Measurements from ENCODE around the gene SELENOI. TPM values are rescaled to one million over a fixed set of nuclear protein-coding genes. Genes with fewer than 3 reads are reported as not detected.

The SELENOI gene
- total RNA-seq, 1 donor from 2014 or later, result 13.0 TPM

- H3K9me3 ChIP-seq (ENCODE audit: control insufficient read depth in 3 of 3, low read length in 3 of 3), result no peaks in the 10 kb centered on the region
- no peak overlapping the region for H3K27ac ChIP-seq (ENCODE audit: low read depth, low read length)
- H3K9ac ChIP-seq (ENCODE audit: low read depth in 1 of 3, low read length in 3 of 3), result no peak overlapping the region
- no peak overlapping the region for H3K4me3 ChIP-seq (ENCODE audit: low read length in 3 of 3)
- H3K4me1 ChIP-seq (ENCODE audit: control insufficient read depth in 3 of 3, insufficient read depth in 3 of 3, low read length in 3 of 3), result no peaks in the 10 kb centered on the region
- no peaks in the 10 kb centered on the region for H3K36me3 ChIP-seq (ENCODE audit: control insufficient read depth in 3 of 3, insufficient read depth in 3 of 3, low read length in 3 of 3)
- peaks cover 0 to 2% (median 0%) of the 10 kb centered on the region in 3 donors for H3K27me3 ChIP-seq (ENCODE audit: control insufficient read depth in 3 of 3, insufficient read depth in 3 of 3, low read length in 3 of 3)
These were observed 76.0 kb downstream of the SELENOI start for GRCh38 chr2:26421961-26422360.

GRCh38 chr2:26422947-26423629, 77.1 kb downstream of the SELENOI start:
- Histone ChIP-seq H3K27ac (ENCODE audit: low read depth, low read length) (no peak overlapping the region), H3K27me3 (ENCODE audit: control insufficient read depth in 3 of 3, insufficient read depth in 3 of 3, low read length in 3 of 3) (peaks cover 0 to under 1% (median 0%) of the 10 kb centered on the region in 3 donors), H3K36me3 (ENCODE audit: control insufficient read depth in 3 of 3, insufficient read depth in 3 of 3, low read length in 3 of 3) (no peaks in the 10 kb centered on the region)

GRCh38 chr2:26423750-26424149, 77.8 kb downstream of the SELENOI start:
- Histone ChIP-seq H3K36me3 (ENCODE audit: control insufficient read depth in 3 of 3, insufficient read depth in 3 of 3, low read length in 3 of 3) (no peaks in the 10 kb centered on the region), H3K27me3 (ENCODE audit: control insufficient read depth in 3 of 3, insufficient read depth in 3 of 3, low read length in 3 of 3) (no peaks in the 10 kb centered on the region), H3K9ac (ENCODE audit: low read depth in 1 of 3, low read length in 3 of 3) (no peak overlapping the region), H3K4me1 (ENCODE audit: control insufficient read depth in 3 of 3, insufficient read depth in 3 of 3, low read length in 3 of 3) (no peaks in the 10 kb centered on the region), H3K4me3 (ENCODE audit: low read length in 3 of 3) (no peak overlapping the region), H3K9me3 (ENCODE audit: control insufficient read depth in 3 of 3, low read length in 3 of 3) (no peaks in the 10 kb centered on the region), H3K27ac (ENCODE audit: low read depth, low read length) (no peak overlapping the region)

More at GRCh38 chr2:26422947-26423629, 77.1 kb downstream of the SELENOI start:
- Histone ChIP-seq H3K4me1 (ENCODE audit: control insufficient read depth in 3 of 3, insufficient read depth in 3 of 3, low read length in 3 of 3) (no peaks in the 10 kb centered on the region), H3K9me3 (ENCODE audit: control insufficient read depth in 3 of 3, low read length in 3 of 3) (no peaks in the 10 kb centered on the region), H3K9ac (ENCODE audit: low read depth in 1 of 3, low read length in 3 of 3) (no peak overlapping the region), H3K4me3 (ENCODE audit: low read length in 3 of 3) (no peak overlapping the region)

- Histone ChIP-seq H3K4me1 (ENCODE audit: control insufficient read depth in 3 of 3, insufficient read depth in 3 of 3, low read length in 3 of 3) (no peaks in the 10 kb centered on the region), H3K27me3 (ENCODE audit: control insufficient read depth in 3 of 3, insufficient read depth in 3 of 3, low read length in 3 of 3) (no peaks in the 10 kb centered on the region), H3K27ac (ENCODE audit: low read depth, low read length) (no peak overlapping the region), H3K4me3 (ENCODE audit: low read length in 3 of 3) (no peak overlapping the region), H3K36me3 (ENCODE audit: control insufficient read depth in 3 of 3, insufficient read depth in 3 of 3, low read length in 3 of 3) (no peaks in the 10 kb centered on the region), H3K9ac (ENCODE audit: low read depth in 1 of 3, low read length in 3 of 3) (no peak overlapping the region), H3K9me3 (ENCODE audit: control insufficient read depth in 3 of 3, low read length in 3 of 3) (no peaks in the 10 kb centered on the region)
These were observed 78.3 kb downstream of the SELENOI start for GRCh38 chr2:26424221-26424620.

GRCh38 chr2:26428846-26429245, 82.9 kb downstream of the SELENOI start:
- no peak overlapping the region for H3K9ac ChIP-seq (ENCODE audit: low read depth in 1 of 3, low read length in 3 of 3)
- peaks cover 0 to 3% (median 0%) of the 10 kb centered on the region in 3 donors for H3K27me3 ChIP-seq (ENCODE audit: control insufficient read depth in 3 of 3, insufficient read depth in 3 of 3, low read length in 3 of 3)
- H3K27ac ChIP-seq (ENCODE audit: low read depth, low read length), result no peak overlapping the region
- H3K4me3 ChIP-seq (ENCODE audit: low read length in 3 of 3), result no peak overlapping the region
- H3K36me3 ChIP-seq (ENCODE audit: control insufficient read depth in 3 of 3, insufficient read depth in 3 of 3, low read length in 3 of 3), result no peaks in the 10 kb centered on the region
- H3K9me3 ChIP-seq (ENCODE audit: control insufficient read depth in 3 of 3, low read length in 3 of 3), result no peaks in the 10 kb centered on the region
- no peaks in the 10 kb centered on the region for H3K4me1 ChIP-seq (ENCODE audit: control insufficient read depth in 3 of 3, insufficient read depth in 3 of 3, low read length in 3 of 3)

- Histone ChIP-seq H3K36me3 (ENCODE audit: control insufficient read depth in 3 of 3, insufficient read depth in 3 of 3, low read length in 3 of 3) (no peaks in the 10 kb centered on the region), H3K27ac (ENCODE audit: low read depth, low read length) (no peak overlapping the region), H3K4me3 (ENCODE audit: low read length in 3 of 3) (no peak overlapping the region), H3K9ac (ENCODE audit: low read depth in 1 of 3, low read length in 3 of 3) (no peak overlapping the region), H3K9me3 (ENCODE audit: control insufficient read depth in 3 of 3, low read length in 3 of 3) (no peaks in the 10 kb centered on the region), H3K27me3 (ENCODE audit: control insufficient read depth in 3 of 3, insufficient read depth in 3 of 3, low read length in 3 of 3) (peaks cover 0 to 3% (median 0%) of the 10 kb centered on the region in 3 donors), H3K4me1 (ENCODE audit: control insufficient read depth in 3 of 3, insufficient read depth in 3 of 3, low read length in 3 of 3) (no peaks in the 10 kb centered on the region)
These were observed 84.0 kb downstream of the SELENOI start for GRCh38 chr2:26429779-26430578.

- Histone ChIP-seq H3K4me3 (ENCODE audit: low read length in 3 of 3) (no peak overlapping the region), H3K9ac (ENCODE audit: low read depth in 1 of 3, low read length in 3 of 3) (no peak overlapping the region), H3K36me3 (ENCODE audit: control insufficient read depth in 3 of 3, insufficient read depth in 3 of 3, low read length in 3 of 3) (no peaks in the 10 kb centered on the region), H3K4me1 (ENCODE audit: control insufficient read depth in 3 of 3, insufficient read depth in 3 of 3, low read length in 3 of 3) (no peaks in the 10 kb centered on the region), H3K27ac (ENCODE audit: low read depth, low read length) (no peak overlapping the region), H3K27me3 (ENCODE audit: control insufficient read depth in 3 of 3, insufficient read depth in 3 of 3, low read length in 3 of 3) (peaks cover 0 to 3% (median 0%) of the 10 kb centered on the region in 3 donors), H3K9me3 (ENCODE audit: control insufficient read depth in 3 of 3, low read length in 3 of 3) (no peaks in the 10 kb centered on the region)
These were observed 84.9 kb downstream of the SELENOI start for GRCh38 chr2:26430826-26431225.

- Histone ChIP-seq H3K27me3 (ENCODE audit: control insufficient read depth in 3 of 3, insufficient read depth in 3 of 3, low read length in 3 of 3) (peaks cover 0 to 3% (median 0%) of the 10 kb centered on the region in 3 donors), H3K4me3 (ENCODE audit: low read length in 3 of 3) (no peak overlapping the region), H3K4me1 (ENCODE audit: control insufficient read depth in 3 of 3, insufficient read depth in 3 of 3, low read length in 3 of 3) (no peaks in the 10 kb centered on the region), H3K9me3 (ENCODE audit: control insufficient read depth in 3 of 3, low read length in 3 of 3) (no peaks in the 10 kb centered on the region), H3K36me3 (ENCODE audit: control insufficient read depth in 3 of 3, insufficient read depth in 3 of 3, low read length in 3 of 3) (no peaks in the 10 kb centered on the region), H3K9ac (ENCODE audit: low read depth in 1 of 3, low read length in 3 of 3) (no peak overlapping the region), H3K27ac (ENCODE audit: low read depth, low read length) (no peak overlapping the region)
These were observed 86.4 kb downstream of the SELENOI start for GRCh38 chr2:26432363-26432762.

GRCh38 chr2:26432859-26433258, 86.9 kb downstream of the SELENOI start:
- Histone ChIP-seq H3K36me3 (ENCODE audit: control insufficient read depth in 3 of 3, insufficient read depth in 3 of 3, low read length in 3 of 3) (no peaks in the 10 kb centered on the region), H3K9me3 (ENCODE audit: control insufficient read depth in 3 of 3, low read length in 3 of 3) (no peaks in the 10 kb centered on the region), H3K27me3 (ENCODE audit: control insufficient read depth in 3 of 3, insufficient read depth in 3 of 3, low read length in 3 of 3) (peaks cover 0 to 3% (median 0%) of the 10 kb centered on the region in 3 donors), H3K4me1 (ENCODE audit: control insufficient read depth in 3 of 3, insufficient read depth in 3 of 3, low read length in 3 of 3) (no peaks in the 10 kb centered on the region), H3K4me3 (ENCODE audit: low read length in 3 of 3) (no peak overlapping the region), H3K9ac (ENCODE audit: low read depth in 1 of 3, low read length in 3 of 3) (no peak overlapping the region), H3K27ac (ENCODE audit: low read depth, low read length) (no peak overlapping the region)

- Histone ChIP-seq H3K9ac (ENCODE audit: low read depth in 1 of 3, low read length in 3 of 3) (no peak overlapping the region), H3K27me3 (ENCODE audit: control insufficient read depth in 3 of 3, insufficient read depth in 3 of 3, low read length in 3 of 3) (peaks cover 0 to 3% (median 0%) of the 10 kb centered on the region in 3 donors), H3K9me3 (ENCODE audit: control insufficient read depth in 3 of 3, low read length in 3 of 3) (no peaks in the 10 kb centered on the region), H3K36me3 (ENCODE audit: control insufficient read depth in 3 of 3, insufficient read depth in 3 of 3, low read length in 3 of 3) (no peaks in the 10 kb centered on the region), H3K4me3 (ENCODE audit: low read length in 3 of 3) (no peak overlapping the region), H3K4me1 (ENCODE audit: control insufficient read depth in 3 of 3, insufficient read depth in 3 of 3, low read length in 3 of 3) (no peaks in the 10 kb centered on the region), H3K27ac (ENCODE audit: low read depth, low read length) (no peak overlapping the region)
These were observed 89.2 kb downstream of the SELENOI start for GRCh38 chr2:26435106-26435505.
